ENCODE measurements around the gene CMPK1.
"Not testable (repeated sequence)": the region's sequence is repeated elsewhere in the genome, so short reads cannot be mapped to it uniquely, and the experiment has no call there.

CMPK1 gene, protein sequence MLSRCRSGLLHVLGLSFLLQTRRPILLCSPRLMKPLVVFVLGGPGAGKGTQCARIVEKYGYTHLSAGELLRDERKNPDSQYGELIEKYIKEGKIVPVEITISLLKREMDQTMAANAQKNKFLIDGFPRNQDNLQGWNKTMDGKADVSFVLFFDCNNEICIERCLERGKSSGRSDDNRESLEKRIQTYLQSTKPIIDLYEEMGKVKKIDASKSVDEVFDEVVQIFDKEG

DNA sequence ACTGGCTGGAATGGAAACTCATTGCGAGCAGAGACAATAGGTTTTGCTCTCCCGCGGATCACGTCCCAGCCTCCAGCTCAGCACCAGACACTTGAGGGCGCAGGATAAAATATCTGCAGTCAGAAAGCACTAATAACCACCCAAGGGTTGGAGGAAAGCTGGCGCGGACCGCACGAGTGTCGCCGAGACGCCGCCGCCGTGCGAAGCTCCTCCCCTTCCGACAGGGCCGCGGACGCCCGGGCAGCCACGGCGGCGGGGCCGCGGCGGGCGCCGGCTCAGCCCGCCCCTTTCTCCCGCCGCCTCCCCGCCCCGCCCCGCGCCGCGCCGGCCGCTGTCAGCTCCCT lies at the start of gene CMPK1:
Gene CMPK1, plus strand, starts transcription at position 213 of the 344 bp plus-strand sequence. CDS start 156 bp downstream, outside the sequence.
- peak; percentile 16 to 89 (median 76) for DNase-seq

DNA sequence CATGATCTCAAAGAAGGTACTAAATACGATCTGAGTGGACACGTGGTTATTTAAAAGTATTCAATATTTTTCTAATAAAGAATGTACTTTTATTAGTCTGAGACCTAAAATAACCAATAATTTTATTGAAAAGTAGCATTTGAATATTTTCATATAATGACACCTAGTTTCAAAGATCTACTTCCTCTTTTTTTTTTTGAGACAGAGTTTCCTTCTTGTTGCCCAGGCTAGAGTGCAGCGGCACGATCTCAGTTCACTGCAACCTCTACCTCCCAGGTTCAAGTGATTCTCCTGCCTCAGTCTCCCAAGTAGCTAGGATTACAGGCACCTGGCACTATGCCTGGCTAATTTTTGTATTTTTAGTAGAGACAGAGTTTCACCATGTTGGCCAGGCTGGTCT lies 45.5 kb upstream of the CMPK1 start:
- not testable (repeated sequence) for DNase-seq

DNA sequence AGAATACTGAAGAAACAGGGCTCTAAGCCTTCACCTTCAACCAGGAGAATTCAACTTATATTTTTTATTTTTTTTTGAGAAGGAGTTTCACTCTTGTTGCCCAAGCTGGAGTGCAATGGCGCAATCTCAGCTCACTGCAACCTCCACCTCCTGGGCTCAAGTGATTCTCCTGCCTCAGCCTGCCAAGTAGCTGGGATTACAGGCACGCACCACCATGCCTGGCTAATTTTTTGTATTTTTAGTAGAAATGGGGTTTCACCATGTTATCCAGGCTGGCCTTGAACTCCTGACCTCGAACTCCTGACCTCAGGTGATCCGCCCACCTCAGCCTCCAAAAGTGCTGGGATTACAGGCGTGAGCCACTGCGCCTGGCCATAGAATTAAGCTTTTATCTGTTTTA lies 38.7 kb upstream of the CMPK1 start:
- not testable (repeated sequence) for DNase-seq

DNA sequence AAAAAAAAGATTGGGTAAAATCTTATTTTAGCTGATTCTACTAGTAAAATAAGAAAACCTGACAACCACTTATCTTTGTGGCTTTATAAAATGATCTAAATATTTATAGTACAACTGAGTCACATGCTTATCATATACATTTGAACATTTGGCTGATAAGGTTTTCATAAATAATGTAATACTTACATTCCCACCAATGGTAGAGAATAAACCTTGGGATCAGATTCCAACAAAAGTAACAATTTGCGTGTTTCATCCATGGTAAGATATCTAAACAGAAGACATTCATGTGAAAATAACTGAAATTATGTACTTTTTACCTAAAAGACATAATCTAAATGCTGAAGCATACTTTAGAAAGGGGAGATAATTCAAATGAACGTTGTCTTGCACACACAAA lies 38.0 kb upstream of the CMPK1 start:
- DNase-seq: no peak

DNA sequence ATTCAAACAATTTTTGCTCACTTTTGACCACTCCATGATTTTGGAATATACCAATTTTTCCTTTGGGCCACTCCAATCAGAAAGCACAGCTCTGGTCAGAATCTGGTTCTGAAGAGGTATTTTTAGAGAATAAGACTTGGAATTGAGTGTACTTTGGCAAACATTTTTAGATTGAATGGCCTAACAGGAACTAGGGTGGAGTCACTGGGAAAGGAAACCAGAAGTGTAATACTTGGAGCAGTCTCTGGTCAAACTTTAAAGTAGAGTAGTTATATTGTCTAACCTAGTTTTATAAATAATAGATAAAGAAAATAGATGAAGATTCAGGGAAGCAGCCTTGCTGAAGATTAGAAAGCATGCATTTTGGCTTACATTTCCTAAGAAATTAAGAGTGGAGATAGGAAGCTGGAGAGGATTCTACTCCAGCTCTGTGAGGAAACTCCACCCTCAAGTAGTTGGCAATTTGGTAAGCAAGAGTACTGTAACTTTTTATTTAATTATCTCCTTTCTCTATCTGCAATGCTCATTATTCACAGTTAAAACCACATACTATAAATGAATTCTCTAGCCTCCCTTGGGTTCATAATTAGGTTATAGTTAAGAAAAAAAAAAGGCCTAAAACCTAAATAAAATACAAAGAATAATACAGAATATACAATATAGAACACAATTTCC lies 35.4 kb upstream of the CMPK1 start:
- no peak for DNase-seq

DNA sequence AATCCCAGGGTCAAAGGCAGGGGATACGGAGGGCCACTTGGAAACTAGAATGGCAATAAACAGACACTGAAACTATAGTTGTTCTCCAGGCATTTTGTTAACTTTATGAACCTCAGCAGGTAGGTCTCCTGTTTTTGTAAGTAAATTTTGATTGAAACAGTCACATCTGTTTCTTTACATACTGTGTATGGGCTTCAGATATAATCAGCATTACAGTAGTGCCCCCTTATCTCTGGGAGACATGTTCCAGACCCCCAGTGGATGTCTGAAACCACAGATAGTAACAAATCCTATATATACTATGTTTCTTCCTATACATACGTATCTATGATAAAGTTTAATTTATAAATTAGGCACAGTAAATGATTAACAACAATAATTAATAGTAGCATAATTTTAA lies 31.1 kb upstream of the CMPK1 start:
- no peak for DNase-seq

DNA sequence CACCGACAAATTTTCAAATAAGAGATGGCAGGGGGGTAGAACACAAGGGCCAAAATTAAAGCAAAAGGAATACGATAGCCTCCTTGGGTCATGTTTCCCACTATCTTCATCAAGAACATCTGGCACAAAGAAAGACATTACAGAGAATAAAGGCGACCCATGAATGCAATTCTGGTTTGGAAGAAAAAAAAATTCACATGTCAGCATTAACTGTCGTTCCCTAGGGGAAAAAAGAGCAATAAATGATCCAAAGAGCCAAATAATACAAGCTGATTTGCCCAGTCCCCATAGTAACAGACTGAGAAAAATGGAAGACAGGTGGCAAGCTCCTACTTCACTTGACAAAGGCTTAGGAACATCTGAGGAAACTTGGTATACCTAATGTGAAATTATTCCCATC lies 24.2 kb upstream of the CMPK1 start:
- no peak for DNase-seq

DNA sequence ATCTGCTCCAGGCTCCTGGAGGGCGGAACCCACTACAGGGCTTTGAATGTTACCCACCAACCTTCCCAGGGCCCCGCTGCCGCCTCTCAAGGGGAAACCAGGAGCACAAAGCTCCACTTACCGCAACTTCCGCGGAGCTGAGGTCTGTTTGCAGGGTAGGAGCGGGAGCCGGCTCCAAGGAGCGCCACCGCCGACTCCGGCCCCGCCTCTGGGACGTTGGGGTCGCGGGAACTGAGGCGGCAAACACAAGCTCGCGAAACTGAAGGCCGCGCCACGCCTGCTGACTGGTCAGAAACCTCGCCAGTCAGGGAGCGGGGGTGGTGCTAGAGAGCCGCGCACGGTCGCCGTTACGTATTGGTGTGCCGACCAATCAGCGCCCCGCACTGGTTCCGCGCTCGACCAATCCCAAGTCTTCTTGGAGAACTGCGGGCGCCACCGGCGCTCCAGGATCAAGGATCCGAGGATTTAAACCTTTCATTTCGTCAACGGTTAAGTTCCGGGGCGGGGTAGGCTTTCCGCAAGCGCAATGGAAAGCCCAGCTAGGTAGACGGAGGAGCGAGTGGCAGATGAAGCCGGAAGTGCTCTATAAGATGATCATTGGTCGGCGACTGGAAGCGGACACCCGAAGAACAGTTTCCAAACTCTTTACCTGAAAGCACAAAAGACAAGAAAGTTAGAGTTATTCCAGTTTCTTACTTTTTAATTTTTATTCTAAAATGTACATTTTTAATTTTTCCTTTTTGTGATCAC lies 19.5 kb upstream of the CMPK1 start, which contains the start of gene STIL:
Gene STIL, minus strand, starts transcription at position 233 of the 750 bp plus-strand sequence. CDS start 3,828 bp downstream, outside the sequence.
- peak; percentile 57 to 98 (median 94) for DNase-seq

DNA sequence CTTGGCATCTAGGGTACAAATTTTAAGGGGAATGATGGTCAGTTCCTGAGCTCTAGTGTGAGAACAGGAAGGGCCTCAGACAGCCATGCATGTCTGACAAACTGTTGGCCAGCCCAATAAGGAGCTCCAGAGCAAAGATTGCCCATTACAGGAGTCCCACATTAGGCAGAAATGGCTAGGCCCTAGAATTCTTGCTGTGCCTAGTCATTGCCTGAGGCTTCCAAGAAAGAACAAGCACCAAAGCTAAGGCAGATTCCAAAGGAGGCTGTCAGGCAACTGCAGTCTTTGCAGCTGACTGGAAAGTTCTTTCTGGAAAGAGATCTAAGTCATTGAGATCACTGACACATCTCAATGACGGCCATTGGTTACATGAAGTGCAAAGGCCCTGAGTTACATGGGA lies 15.7 kb upstream of the CMPK1 start:
- DNase-seq: no peak

DNA sequence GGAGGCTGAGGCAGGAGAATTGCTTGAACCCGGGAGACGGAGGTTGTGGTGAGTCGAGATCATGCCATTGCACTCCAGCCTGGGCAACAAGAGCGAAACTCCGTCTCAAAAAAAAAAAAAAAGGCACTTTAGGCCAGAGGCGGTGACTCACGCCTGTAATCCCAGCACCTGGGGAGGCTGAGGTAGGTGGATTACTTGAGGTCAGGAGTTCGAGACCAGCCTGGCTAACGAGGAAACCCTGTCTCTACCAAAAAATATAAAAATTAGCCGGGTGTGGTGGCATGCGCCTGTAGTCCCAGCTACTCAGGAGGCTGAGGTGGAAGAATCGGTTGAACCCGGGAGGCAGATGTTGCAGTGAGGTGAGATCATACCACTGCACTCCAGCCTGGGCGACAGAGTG lies 13.6 kb upstream of the CMPK1 start:
- DNase-seq: not testable (repeated sequence)

DNA sequence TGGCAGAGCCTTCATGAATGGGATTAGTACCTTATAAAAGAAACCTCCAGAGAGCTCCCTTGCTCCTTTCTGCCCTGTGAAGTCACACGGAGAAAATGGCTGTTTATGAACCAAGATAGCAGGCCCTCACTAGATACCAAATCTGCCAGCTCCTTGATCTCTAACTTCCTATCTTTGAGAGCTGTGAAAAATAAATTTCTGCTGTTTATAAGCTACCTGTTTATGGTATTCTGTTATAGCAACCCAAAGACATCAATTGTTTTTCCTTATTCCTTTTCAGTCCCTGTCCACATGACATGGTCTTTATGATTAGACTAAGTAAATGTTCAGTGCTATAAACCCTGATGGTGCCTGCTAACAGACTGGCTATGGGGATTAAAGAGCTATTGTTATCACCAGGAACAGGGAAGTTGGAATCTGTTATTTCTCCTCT lies 10.0 kb upstream of the CMPK1 start:
- no peak for DNase-seq

DNA sequence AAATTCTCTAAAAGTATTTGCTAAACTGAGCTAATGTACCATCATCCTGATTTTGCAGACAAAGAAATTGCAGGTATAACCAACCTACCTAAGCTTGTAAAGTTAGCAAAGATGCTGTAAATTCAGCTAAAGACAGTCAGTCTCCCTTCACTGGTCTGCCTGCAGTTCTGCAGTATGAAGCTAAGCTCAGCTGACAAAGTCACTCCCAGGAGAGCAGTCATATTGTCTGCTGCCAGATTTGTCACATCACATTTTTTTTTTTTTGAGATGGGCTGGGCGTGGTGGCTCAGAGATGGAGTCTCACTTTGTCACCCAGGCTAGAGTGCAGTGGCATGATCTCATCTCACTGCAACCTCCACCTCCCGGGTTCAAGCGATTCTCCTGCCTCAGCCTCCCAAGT lies 8.9 kb upstream of the CMPK1 start:
- no peak for DNase-seq

DNA sequence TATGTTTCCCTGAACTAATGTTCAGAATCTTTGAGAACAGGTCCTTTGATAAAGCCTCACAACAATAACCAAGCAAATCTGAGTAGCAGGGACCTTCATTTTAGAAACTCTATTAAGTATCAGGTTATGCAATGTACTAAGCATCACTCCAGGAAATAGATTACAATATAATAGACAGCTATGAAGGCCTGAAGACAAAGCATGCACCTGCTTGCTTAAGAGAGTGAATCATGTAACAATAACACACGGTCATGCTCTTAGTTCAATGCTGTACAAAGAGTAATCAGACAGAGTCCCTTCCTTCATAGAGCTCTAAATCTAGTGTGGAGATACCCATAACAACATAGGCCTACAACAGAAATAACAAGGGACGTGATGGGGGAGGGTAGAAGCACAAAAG lies 8.1 kb upstream of the CMPK1 start:
- DNase-seq: no peak

DNA sequence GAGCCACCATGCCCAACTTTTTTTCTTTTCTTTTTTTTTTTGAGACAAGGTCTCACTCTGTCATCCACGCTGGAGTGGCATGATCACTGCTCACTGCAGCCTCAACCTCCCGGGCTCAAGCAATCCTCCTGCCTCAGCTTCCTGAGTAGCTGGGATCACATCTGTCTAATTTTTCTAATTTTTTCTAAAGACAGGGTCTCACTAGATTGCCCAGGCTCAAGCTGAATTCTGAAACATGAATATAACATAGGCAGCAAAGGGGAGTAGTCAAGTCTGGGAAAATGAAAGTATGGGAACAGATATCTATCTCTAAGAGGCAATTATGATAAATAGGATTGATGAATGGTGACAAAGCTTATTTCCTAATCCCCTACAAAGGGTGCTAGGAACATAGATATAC lies 7.3 kb upstream of the CMPK1 start:
- no peak for DNase-seq

DNA sequence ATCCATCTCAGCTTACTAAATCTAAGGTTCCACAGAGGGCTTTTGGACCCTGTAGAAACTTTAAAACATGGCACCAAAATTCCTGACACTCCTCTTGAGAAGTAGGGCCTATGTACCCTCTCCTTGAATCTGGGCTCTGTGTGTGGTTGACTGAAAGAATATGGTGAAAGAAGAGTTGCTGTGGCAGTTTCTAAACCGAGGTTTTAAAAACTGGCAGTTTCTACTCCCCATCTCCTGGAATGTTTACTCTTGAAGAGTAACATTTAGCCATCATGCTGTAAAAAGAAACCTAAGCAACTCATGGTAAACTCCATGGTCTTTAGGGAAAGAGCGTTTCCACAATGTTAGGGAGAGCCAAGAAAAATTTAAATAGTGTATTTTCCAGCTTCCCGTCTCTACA lies 4.6 kb upstream of the CMPK1 start:
- DNase-seq: no peak

DNA sequence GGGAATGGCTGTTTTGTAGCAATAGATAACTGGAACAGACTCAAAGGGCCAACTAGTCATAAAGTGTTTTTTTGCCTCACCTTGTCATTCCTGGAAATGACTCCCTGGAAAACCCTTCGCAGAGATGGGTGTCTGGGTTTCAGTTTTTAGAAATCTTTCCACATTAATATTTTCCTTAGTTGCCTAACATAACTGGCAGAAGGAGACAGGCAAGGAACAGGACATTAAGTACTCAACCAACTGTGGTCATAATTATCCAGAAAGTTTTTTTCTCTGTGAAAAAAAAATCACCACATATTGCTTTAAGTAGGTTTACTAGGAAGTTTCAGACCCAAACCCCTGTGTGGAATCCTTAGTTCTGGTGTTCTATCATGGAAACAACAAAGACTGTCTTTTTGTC lies 3.4 kb upstream of the CMPK1 start:
- no peak for DNase-seq

DNA sequence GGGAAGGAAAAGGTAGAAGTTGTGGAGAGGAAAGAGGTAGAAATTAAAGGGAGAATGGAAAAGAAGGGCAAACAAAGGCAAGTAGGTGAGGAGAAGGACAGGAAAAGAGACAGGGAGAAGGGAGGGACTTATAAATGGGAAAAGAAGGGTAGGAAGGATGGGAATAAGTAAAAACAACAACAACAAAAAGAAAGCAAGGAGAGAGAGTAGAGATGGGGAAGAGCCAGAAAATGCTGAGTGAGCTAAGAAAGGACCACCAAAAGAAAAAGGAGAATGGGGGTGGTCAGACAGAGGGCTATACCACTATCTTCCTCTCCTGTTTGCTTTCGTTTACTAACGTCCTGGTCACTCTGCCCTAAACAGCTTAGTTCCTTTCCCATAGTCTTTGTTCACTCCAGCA lies 1.7 kb upstream of the CMPK1 start:
- no peak for DNase-seq

DNA sequence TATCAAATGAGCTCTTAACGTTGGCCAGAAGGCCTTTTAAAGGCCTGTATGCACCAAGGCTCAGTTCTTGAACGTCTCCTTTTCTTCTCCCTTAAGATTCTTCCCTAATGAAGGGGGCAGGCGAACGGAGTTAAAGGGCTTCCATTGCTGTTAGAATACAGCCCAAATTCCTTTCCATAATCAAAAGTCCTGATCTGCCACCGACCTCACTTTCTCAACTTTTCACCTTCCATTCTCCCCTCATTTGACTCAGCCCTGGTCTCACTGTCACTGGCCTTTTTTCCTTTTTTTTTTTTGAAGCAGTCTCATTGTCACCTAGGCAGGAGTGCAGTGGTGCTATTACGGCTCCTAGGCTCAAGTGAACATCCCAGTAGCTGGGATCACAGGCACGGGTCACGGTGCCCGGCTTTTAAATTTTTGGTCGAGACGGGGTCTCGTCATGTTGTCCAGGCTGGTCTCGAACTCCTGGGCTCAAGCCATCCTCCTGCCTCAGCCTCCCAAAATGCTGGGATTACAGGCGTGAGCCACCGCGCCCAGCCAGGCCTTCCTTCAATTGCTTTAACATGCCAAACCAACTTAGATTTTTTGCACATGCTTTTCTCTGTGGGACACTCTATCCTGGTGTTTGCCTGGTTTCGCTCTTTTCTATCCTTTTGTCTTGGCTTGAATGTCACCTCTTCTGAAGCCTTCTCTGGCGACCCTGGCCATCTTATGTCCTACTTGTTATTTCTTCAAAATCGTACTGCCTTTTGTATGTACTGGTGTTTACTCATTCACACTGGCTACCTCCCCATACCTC lies 612 bp upstream of the CMPK1 start:
- DNase-seq: peak in 1 of 14 donors; percentile 26

DNA sequence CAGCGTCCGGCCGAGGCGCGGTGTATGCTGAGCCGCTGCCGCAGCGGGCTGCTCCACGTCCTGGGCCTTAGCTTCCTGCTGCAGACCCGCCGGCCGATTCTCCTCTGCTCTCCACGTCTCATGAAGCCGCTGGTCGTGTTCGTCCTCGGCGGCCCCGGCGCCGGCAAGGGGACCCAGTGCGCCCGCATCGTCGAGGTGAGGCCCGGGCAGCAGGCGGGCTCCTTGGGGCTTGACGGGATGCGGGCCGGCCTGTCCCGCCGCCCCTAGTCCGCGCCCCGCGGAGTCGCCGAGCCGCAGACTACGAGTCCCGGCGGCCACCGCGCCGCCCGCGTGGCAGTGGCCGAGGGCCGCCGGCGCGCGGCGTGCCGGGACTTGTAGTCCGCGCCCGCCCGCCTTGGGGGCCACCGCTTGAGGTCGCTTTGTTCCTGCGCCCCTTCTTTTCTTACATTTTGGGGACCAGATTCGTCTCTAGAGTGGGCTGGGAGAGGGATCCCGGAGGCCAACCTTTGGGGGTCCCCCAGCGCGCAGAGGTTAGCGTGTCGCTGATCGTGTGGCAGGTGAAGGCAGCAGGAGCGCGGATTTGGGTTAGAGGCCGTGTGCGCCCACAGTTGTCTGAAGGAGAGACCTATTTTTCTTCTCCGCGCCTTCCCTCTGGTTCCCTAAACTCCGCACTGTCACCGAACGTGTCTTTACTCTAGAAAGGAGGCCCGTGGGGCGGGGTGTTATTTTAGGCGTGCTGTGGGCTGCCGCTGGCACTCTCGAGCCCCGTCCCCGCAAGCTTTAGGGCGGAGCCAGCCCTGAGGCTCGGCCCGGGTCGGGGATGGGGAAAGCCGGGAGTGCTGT lies 553 bp downstream of the CMPK1 start:
- DNase-seq: peak; percentile 27 to 89 (median 81)

DNA sequence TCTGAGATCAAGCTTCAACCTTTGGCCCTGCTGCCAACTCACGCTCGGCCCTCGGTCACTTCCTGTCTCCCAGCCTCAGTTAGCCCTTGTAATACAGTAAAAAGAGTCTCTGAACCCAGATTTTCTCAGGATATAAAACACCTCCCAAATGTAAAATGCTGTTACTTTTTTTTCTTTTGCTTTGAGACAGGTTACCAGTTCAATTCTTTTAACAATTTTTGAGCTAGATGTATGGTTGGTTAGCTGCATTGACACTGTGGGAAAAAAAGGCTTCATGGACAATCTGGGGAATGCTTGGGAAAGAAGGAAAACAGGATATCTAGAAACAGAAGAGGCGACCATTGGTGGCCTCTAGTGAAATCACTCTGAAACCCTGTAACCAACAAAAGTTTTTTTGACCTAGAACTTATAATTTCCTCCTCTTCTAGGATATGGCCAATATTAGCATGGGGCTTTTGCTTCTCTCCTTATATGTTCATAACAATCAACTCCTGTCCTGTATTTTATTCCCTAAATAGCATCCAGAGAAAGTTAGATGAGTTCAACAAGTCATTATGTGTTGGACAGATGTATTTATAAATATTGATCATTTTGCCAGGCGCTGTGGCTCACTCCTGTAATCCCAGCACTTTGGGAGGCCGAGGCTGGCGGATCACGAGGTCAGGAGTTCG lies 1.3 kb downstream of the CMPK1 start:
- DNase-seq: no peak

DNA sequence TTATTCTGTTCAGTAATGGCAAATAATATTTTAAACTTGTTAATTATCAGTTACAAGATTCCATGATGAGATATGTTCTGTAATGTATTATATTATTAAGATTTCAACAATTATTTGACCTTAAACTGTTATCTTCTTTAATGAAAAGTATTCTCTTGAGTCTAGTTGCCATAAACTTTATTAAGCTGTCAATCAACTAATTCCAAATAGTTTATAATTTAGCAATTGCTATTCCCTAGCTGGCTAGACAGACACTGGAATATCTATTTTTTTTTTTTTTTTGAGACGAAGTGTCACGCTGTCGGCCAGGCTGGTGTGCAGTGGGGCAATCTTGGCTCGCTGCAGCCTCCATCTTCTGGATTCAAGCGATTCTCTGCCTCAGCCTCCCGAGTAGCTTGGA lies 3.8 kb downstream of the CMPK1 start:
- no peak for DNase-seq

Data from C1 segment of cervical spinal cord (tissue), 14 donors.